NCI-H2227 (cell line): ENCODE data around the gene PADI3.

ENCODE experiments used
- DNase-seq: peaks from one replicate; lab custom pipeline; 2025; ENCODE audit not compliant: unreplicated experiment; lab: John Stamatoyannopoulos, UW

The PADI3 gene

GRCh38 chr1:17329610-17330009 lies 80.7 kb downstream of the PADI3 start:
- DNase-seq = no peak

GRCh38 chr1:17330856-17331255 lies 82.0 kb downstream of the PADI3 start:
- no peak for DNase-seq

GRCh38 chr1:17333081-17333480 lies 84.2 kb downstream of the PADI3 start:
- DNase-seq = no peak
